ENCODE results near the gene RAPGEF4. TPM values are rescaled to one million over a fixed set of nuclear protein-coding genes. Genes with fewer than 3 reads are reported as not detected.

The RAPGEF4 gene
- total and polyA plus RNA-seq, 9 of the 15 experiments (the other 6 are each of a cell fraction or from before 2014, with no cell fraction given) = 0.04 to 0.33 (median 0.13) TPM; not detected in 6

DNA sequence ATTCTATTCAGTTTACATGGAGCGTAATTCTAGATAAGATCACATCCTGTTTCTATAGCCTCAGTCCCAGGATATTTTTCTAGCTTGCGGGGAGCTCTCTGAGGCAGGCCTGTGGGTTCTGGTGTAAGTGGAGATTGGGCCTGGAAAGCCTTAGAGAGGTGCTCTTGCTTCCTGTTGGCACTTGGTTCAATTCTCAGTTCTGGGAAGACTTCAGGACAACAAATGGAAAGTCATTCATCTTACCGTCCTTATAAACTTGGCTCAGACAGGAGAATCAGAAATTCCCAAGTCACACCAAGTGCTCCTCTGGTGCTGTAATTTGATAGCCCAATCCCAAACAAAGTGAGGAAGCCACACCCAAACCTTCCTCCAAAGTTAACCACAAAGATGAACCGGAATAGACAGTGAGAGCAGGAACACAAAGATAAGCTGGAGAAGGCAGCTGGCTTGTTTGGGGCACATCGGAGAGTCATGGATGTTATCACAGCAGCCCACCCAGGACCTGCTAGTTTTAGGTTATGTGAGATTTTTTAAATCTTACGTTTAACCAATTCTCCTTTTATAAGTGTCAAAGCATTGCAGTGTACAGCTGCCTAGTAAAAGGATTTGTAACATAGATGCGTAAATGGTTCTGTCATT lies 195.7 kb downstream of the RAPGEF4 start:
- Histone ChIP-seq H3K27me3 (ENCODE audit: control insufficient read depth in 2 of 2, insufficient read depth in 2 of 2, low read length in 2 of 2) (peaks cover 0 to 3% of the 10 kb centered on the region in 2 experiments; a peak in 1 of 5 replicates), H3K27ac (ENCODE audit: extremely low read depth, low read depth, low read length) (no peak overlapping the region), H3K4me1 (replicated peaks in 1 of 2; ENCODE audit: control insufficient read depth in 2 of 2, insufficient read depth in 2 of 2, low read length in 2 of 2) (peaks cover 0 to 8% of the 10 kb centered on the region in 2 experiments; a peak in 3 of 5 replicates), H3K4me3 (no peak overlapping the region), H3K36me3 (ENCODE audit: control insufficient read depth, insufficient read depth, low read length) (no peaks in the 10 kb centered on the region), H3K9ac (ENCODE audit: insufficient read depth in 1 of 2, low read depth in 2 of 2, low read length in 2 of 2) (no peak overlapping the region), H3K9me3 (replicated peaks; ENCODE audit: control insufficient read depth, insufficient read depth, low read depth, low read length) (no peaks in the 10 kb centered on the region), H3K4me2 (ENCODE audit: insufficient read depth, low read length) (peak overlapping the region; percentile 2; the same call in 1 of the 2 replicates), H3K79me2 (ENCODE audit: control insufficient read depth, insufficient read depth, low read length) (no peaks in the 10 kb centered on the region), H4K20me1 (replicated peaks; ENCODE audit: control insufficient read depth, insufficient read depth, low read length) (no peaks in the 10 kb centered on the region), H2AFZ (ENCODE audit: low read depth, low read length) (no peak overlapping the region), H3K9me1 (ENCODE audit: control insufficient read depth, insufficient read depth, low read length) (no peaks in the 10 kb centered on the region)
- ATAC-seq (peak; percentile 85), FAIRE-seq (no peak), DNase-seq (ENCODE audit: extremely low read depth in 1 of 4, low spot score in 3 of 4) (peak; percentile 20 to 57 (median 35))
- in situ Hi-C loops (cut with MboI) = loop anchor here (5.0 kb wide), 1 partner anchor 124 kb away; no protein-coding TSS in a partner anchor
- CTCF ChIA-PET (ENCODE audit: low intra/inter-chr PET ratio) = interaction anchor here (0.5 to 3.4 kb wide), 5 partner anchors 64 to 758 kb away, joined by 3 to 19 read pairs (median 11); no protein-coding TSS in a partner anchor
- intact Hi-C loops (cut with micrococcal nuclease) = loop anchor here (5.0 kb wide), 1 partner anchor 224 kb away; no protein-coding TSS in a partner anchor
- POLR2A ChIA-PET = interaction anchor here (0.5 to 0.9 kb wide), 2 partner anchors 118 to 821 kb away, joined by 3 to 4 read pairs; no protein-coding TSS in a partner anchor
- WGBS (ENCODE audit: insufficient coverage, low coverage, missing lambda C conversion rate) = 10% methylated on average over 7 of the region's 7 CpGs
- no TSS peak for BruUV-seq (replicated peaks)
- TF ChIP-seq, protein P1, sequence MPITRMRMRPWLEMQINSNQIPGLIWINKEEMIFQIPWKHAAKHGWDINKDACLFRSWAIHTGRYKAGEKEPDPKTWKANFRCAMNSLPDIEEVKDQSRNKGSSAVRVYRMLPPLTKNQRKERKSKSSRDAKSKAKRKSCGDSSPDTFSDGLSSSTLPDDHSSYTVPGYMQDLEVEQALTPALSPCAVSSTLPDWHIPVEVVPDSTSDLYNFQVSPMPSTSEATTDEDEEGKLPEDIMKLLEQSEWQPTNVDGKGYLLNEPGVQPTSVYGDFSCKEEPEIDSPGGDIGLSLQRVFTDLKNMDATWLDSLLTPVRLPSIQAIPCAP (CRISPR knock-in tag; IDR thresholded peaks at IDR 0.05; ENCODE audit: borderline replicate concordance) = no peak
- TF ChIP-seq, protein P2, sequence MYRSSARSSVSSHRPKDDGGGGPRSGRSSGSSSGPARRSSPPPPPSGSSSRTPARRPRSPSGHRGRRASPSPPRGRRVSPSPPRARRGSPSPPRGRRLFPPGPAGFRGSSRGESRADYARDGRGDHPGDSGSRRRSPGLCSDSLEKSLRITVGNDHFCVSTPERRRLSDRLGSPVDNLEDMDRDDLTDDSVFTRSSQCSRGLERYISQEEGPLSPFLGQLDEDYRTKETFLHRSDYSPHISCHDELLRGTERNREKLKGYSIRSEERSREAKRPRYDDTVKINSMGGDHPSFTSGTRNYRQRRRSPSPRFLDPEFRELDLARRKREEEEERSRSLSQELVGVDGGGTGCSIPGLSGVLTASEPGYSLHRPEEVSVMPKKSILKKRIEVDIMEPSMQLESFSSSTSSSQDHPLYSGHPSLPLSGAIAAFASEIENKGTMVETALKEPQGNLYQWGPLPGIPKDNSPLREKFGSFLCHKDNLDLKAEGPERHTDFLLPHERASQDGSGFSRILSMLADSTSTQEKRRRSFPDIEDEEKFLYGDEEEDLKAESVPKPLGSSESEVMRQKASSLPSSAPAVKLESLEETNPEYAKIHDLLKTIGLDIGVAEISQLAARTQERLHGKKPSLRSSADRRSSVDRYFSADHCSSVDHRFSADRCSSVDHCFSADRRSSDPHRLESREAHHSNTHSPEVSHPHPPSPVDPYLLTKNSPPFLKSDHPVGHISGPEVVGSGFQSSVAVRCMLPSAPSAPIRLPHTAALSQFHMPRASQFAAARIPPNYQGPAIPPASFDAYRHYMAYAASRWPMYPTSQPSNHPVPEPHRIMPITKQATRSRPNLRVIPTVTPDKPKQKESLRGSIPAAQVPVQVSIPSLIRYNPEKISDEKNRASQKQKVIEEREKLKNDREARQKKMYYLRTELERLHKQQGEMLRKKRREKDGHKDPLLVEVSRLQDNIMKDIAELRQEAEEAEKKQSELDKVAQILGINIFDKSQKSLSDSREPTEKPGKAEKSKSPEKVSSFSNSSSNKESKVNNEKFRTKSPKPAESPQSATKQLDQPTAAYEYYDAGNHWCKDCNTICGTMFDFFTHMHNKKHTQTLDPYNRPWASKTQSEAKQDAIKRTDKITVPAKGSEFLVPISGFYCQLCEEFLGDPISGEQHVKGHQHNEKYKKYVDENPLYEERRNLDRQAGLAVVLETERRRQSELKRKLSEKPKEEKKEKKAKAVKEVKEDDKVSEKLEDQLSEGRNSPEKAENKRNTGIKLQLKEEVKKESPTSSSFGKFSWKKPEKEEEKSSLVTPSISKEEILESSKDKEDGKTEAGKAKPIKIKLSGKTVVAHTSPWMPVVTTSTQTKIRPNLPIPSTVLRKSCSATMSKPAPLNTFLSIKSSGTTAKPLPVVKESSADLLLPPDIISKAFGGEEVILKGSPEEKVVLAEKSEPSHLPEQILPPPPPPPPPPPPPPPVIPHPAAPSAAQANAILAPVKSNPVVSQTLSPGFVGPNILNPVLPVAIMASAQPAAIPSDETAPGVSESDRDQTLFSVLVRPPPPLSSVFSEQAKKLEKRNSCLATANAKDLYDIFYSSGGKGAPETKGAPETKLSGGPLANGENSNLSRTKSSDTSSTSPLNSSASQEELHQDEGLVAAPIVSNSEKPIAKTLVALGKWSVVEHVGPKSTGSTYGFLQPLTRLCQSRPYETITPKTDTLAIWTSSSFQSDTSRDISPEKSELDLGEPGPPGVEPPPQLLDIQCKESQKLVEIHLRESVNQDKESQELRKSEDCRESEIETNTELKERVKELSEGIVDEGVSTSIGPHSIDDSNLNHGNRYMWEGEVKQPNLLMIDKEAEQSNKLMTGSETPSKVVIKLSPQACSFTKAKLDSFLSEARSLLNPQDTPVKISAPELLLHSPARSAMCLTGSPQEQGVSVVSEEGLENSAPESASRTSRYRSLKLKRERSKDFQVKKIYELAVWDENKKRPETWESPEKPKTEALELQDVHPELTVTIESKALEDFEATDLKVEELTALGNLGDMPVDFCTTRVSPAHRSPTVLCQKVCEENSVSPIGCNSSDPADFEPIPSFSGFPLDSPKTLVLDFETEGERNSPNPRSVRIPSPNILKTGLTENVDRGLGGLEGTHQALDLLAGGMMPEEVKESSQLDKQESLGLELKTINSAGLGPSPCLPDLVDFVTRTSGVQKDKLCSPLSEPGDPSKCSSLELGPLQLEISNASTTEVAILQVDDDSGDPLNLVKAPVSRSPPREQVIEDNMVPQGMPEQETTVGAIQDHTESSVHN (IDR thresholded peaks at IDR 0.05; ENCODE audit: borderline replicate concordance in 1 of 2, low read depth in 1 of 2) = no peak
- TF ChIP-seq ZBTB1 (CRISPR knock-in tag; IDR thresholded peaks at IDR 0.05; ENCODE audit: borderline replicate concordance, low read depth) (no peak), ESRRA (IDR thresholded peaks at IDR 0.05; ENCODE audit: borderline replicate concordance, low read depth) (peak; percentile 59; the same call in 1 of the 2 replicates), ZNF717 (CRISPR knock-in tag; IDR thresholded peaks at IDR 0.05) (no peak)
- TF ChIP-seq, protein P3, sequence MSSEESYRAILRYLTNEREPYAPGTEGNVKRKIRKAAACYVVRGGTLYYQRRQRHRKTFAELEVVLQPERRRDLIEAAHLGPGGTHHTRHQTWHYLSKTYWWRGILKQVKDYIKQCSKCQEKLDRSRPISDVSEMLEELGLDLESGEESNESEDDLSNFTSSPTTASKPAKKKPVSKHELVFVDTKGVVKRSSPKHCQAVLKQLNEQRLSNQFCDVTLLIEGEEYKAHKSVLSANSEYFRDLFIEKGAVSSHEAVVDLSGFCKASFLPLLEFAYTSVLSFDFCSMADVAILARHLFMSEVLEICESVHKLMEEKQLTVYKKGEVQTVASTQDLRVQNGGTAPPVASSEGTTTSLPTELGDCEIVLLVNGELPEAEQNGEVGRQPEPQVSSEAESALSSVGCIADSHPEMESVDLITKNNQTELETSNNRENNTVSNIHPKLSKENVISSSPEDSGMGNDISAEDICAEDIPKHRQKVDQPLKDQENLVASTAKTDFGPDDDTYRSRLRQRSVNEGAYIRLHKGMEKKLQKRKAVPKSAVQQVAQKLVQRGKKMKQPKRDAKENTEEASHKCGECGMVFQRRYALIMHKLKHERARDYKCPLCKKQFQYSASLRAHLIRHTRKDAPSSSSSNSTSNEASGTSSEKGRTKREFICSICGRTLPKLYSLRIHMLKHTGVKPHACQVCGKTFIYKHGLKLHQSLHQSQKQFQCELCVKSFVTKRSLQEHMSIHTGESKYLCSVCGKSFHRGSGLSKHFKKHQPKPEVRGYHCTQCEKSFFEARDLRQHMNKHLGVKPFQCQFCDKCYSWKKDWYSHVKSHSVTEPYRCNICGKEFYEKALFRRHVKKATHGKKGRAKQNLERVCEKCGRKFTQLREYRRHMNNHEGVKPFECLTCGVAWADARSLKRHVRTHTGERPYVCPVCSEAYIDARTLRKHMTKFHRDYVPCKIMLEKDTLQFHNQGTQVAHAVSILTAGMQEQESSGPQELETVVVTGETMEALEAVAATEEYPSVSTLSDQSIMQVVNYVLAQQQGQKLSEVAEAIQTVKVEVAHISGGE (CRISPR knock-in tag; IDR thresholded peaks at IDR 0.05) = 0 out of 6 replicates have a peak, but pooled peaks of 1 of the 3 experiments have one; percentile 33

Data from K562 (cell line).